K562 (cell line): ENCODE measurements around the gene FCHO1. TPM values are rescaled to one million over a fixed set of nuclear protein-coding genes. Genes with fewer than 3 reads are reported as not detected.
A peak's percentile ranks its signal among the peaks of the same experiment; 100 is the strongest.

Experiments used
- CBFA2T2 ChIP-seq: fragments of 450-650 bp; conservative IDR thresholded peaks from 2 replicates; pipeline ENCODE4 v1.6.1; 2017; ENCODE audit warnings: mild to moderate bottlenecking
- CREB1 ChIP-seq, 2 experiments: sonication (generic) in 1 of 2; formaldehyde crosslinking in 1 of 2; IDR thresholded peaks; 2 replicates each; pipeline versions ENCODE4 v1.6.1 to v1.8.0; 2012 to 2022; ENCODE audit warnings: inconsistent platforms in 1 of 2, mild to moderate bottlenecking in 1 of 2, missing genetic modification reagents in 1 of 2, moderate library complexity in 1 of 2
- CSDE1 ChIP-seq, 2 experiments: fragments of 450-650 bp; IDR thresholded peaks; 2 replicates each; pipeline ENCODE4 v1.6.1; 2016; ENCODE audit warnings: mild to moderate bottlenecking in 1 of 2
- HCFC1 ChIP-seq: IDR thresholded peaks from 2 replicates; pipeline ENCODE4 v1.6.1; 2012; ENCODE audit warnings: low read depth, low read length, improper control_type of control experiment
- HNRNPL ChIP-seq: fragments of 200-400 bp; formaldehyde crosslinking; IDR thresholded peaks from 2 replicates; pipeline ENCODE4 v1.6.1; 2017; ENCODE audit warnings: low read depth, mild to moderate bottlenecking, low read length
- KLF1 ChIP-seq: fragments of 450-650 bp; IDR thresholded peaks from 2 replicates; pipeline ENCODE4 v1.6.1; 2016; ENCODE audit warnings: missing genetic modification characterization, missing compliant biosample characterization
- MLLT1 ChIP-seq, 2 experiments: fragments of 450-650 bp; IDR thresholded peaks; 2 replicates each; pipeline ENCODE4 v1.6.1; 2016
- MXI1 ChIP-seq: IDR thresholded peaks from 2 replicates; pipeline ENCODE4 v1.6.1; 2011; ENCODE audit warnings: low read depth, mild to moderate bottlenecking, improper control_type of control experiment, low read length
- MYNN ChIP-seq, 2 experiments: sonication (generic); formaldehyde crosslinking in 1 of 2; IDR thresholded peaks; 2 replicates each; pipeline versions ENCODE4 v1.5.0 to v1.6.1; 2016 to 2020; ENCODE audit warnings: antibody characterized with exemption in 1 of 2, missing genetic modification reagents in 1 of 2
- NEUROD1 ChIP-seq: fragments of 150-350 bp; IDR thresholded peaks from 2 replicates; pipeline ENCODE4 v1.6.1; 2014; ENCODE audit warnings: borderline replicate concordance, low read length, low read depth; ENCODE audit not compliant: partially characterized antibody
- POLR2A ChIP-seq: fragments of 450-650 bp; conservative IDR thresholded peaks from 2 replicates; pipeline ENCODE4 v1.6.1; 2016
- POLR2G ChIP-seq: fragments of 200-400 bp; formaldehyde crosslinking; IDR thresholded peaks from 2 replicates; pipeline ENCODE4 v1.6.1; 2017; ENCODE audit warnings: low read depth, mild to moderate bottlenecking, antibody characterized with exemption, low read length, moderate library complexity
- RBFOX2 ChIP-seq: fragments of 200-400 bp; formaldehyde crosslinking; IDR thresholded peaks from 2 replicates; pipeline ENCODE4 v1.6.1; 2017; ENCODE audit warnings: low read depth, mild to moderate bottlenecking, low read length, moderate library complexity
- RBM17 ChIP-seq: fragments of 200-400 bp; formaldehyde crosslinking; IDR thresholded peaks from 2 replicates; pipeline ENCODE4 v1.6.1; 2017; ENCODE audit warnings: low read depth, mild to moderate bottlenecking, low read length, borderline replicate concordance
- RFX5 ChIP-seq: IDR thresholded peaks from 2 replicates; pipeline ENCODE4 v1.6.1; 2011; ENCODE audit warnings: low read depth, mild to moderate bottlenecking, improper control_type of control experiment, low read length
- SETDB1 ChIP-seq: IDR thresholded peaks from one replicate; pipeline ENCODE4 v1.6.1; 2012; ENCODE audit warnings: low read length, control low read depth, inconsistent platforms
- TBP ChIP-seq: optimal IDR thresholded peaks from 2 replicates; pipeline ENCODE3; 2011; ENCODE audit warnings: low read depth, low read length, improper control_type of control experiment
- THAP7 ChIP-seq: fragments of 250-450 bp; sonication (Bioruptor Pico); IDR thresholded peaks from 2 replicates; pipeline ENCODE4 v1.5.0; 2021
- THRA ChIP-seq: fragments of 450-650 bp; IDR thresholded peaks from 2 replicates; pipeline ENCODE4 v1.6.1; 2017; ENCODE audit warnings: mild to moderate bottlenecking, moderate library complexity
- ZC3H8 ChIP-seq: fragments of 450-650 bp; IDR thresholded peaks from 2 replicates; pipeline ENCODE4 v1.6.1; 2017
- polyA plus RNA-seq, 8 experiments: library from polyadenylated mRNA; depleted of rRNA in 4 of 8; stranded (reverse) in 5 of 8; unstranded in 3 of 8; fragments of >200 nt; fragmentation: Nextera tagmentation in 2 of 8; fragmentation: Illumina TruSeq in 1 of 8; extraction: Ambion mirVana in 2 of 8; extraction: Trizol in 1 of 8; gene quantifications; 2 replicates each; pipeline versions ENCODE4 v1.2.1 to v1.2.3, GENCODE V29; 2011 to 2014; ENCODE audit warnings: inconsistent platforms in 1 of 8, missing spikeins in 1 of 8
- total RNA-seq, 7 experiments: library from RNA; depleted of rRNA in 6 of 7; stranded (reverse); fragments of >200 nt in 6 of 7; fragmentation: Illumina TruSeq in 2 of 7; extraction: Trizol in 2 of 7; gene quantifications; 2 replicates each; pipeline versions ENCODE4 v1.2.1 to v1.2.3, GENCODE V29; 2011 to 2021; ENCODE audit warnings: low replicate concordance in 1 of 7

FCHO1 gene
- total and polyA plus RNA-seq, 9 of the 15 experiments (the other 6 are each of a cell fraction or from before 2014, with no cell fraction given): 0.21 to 58.9 (median 18.3) TPM

GRCh38 chr19:17755977-17756670, 4.8 kb downstream of the FCHO1 start (continued):
- peak; percentile 99 for TF ChIP-seq MYNN (IDR thresholded peaks at IDR 0.05)
- peak; percentile 83 for TF ChIP-seq MYNN (CRISPR knock-in tag; IDR thresholded peaks at IDR 0.05)
- TF ChIP-seq TBP: no peak
- no peak for TF ChIP-seq KLF1 (tag)
- TF ChIP-seq NEUROD1: peak; percentile 52
- TF ChIP-seq POLR2A: no peak
- TF ChIP-seq THRA: no peak
- no peak for TF ChIP-seq MLLT1 (IDR thresholded peaks at IDR 0.05)
- no peak for TF ChIP-seq THAP7 (CRISPR knock-in tag)
- peak; percentile 36; the same call in 1 of the 2 replicates for TF ChIP-seq RBFOX2
- no peak for TF ChIP-seq RBM17
- TF ChIP-seq MXI1: peak; percentile 87
- TF ChIP-seq RFX5: peak; percentile 88
- no peak for TF ChIP-seq POLR2G
- TF ChIP-seq CREB1 (IDR thresholded peaks at IDR 0.05): no peak
- no peak for TF ChIP-seq CREB1 (CRISPR knock-in tag; IDR thresholded peaks at IDR 0.05)
- TF ChIP-seq HNRNPL: no peak
- TF ChIP-seq SETDB1: no peak
- no peak for TF ChIP-seq HCFC1
- TF ChIP-seq ZC3H8: no peak
- TF ChIP-seq CBFA2T2: no peak
- TF ChIP-seq CSDE1 (IDR thresholded peaks at IDR 0.05): peak in 1 of 2 experiments; percentile 89; a peak in 2 of 4 replicates
